HT1080 (cell line): ENCODE data around the gene NSD2. TPM values are rescaled to one million over a fixed set of nuclear protein-coding genes. Genes with fewer than 3 reads are reported as not detected.

Source experiments
- DNase-seq: peaks from one replicate; pipeline ENCODE4 v3.0.0-alpha.2; 2015; ENCODE audit warnings: low read depth
- total RNA-seq: library from RNA; depleted of rRNA; stranded (reverse); fragments of >200 nt; shearing (Covaris generic); gene quantifications from 2 replicates; pipeline ENCODE4 v1.2.3, GENCODE V29; 2014

The NSD2 gene
- total RNA-seq, 1 experiment from 2014 or later = 83.1 TPM

DNA sequence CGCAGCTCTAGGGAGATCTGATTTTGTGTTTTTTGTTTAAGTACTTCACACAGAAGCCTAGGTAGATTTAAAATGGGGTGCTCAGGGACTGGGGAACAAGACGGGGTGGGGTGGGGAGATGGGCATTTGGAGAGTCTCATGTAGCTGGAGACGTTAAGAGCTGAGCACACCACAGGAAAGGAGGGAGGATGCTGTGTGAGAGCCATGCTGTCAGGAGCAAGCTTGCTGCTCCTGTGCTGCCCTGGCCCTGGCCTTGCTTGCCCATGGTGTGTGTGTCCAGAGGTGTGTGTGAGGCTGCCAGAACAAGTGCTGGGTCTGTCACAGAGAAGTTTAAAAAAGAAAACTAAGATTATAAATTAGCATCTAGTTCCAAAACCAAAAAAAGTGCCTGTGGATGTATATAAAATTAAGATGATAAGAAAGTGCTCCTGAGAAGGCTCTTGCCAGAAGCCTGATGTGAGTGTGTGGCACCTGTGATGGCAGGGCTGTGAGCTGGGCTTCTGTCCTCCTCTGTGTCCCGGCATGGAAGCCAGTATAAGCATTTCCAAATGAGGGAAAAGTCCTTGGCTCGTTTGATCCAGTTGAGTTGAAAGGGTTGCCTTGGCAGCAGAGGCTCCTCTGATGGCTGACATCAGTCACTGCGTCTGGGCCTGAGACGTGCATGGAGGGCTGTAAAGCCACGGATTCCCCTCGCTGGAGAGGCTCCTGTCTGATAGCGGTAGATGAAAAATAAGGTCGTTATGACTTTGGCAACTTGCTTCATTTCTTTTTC, 74.1 kb downstream of the NSD2 start:
- no peak for DNase-seq

DNA sequence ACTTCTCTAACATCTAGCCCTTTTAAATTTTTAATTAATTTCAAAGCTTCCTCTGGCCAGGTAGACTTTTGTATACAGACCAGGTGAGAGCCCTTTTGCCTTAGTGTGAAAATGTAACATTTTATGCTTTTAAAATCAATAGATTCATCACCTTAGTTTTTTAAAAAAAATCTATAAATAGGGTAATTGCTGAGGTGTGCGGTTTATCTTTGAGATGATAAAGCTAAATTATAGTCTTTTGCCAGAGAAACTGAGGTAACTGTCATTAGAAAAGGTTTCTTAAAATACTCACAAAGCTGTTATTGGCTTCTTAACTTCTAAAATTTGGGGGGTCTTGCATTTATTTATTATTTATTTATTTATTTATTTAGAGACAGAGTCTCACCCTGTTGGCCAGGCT, 74.7 kb downstream of the NSD2 start:
- DNase-seq = no peak

DNA sequence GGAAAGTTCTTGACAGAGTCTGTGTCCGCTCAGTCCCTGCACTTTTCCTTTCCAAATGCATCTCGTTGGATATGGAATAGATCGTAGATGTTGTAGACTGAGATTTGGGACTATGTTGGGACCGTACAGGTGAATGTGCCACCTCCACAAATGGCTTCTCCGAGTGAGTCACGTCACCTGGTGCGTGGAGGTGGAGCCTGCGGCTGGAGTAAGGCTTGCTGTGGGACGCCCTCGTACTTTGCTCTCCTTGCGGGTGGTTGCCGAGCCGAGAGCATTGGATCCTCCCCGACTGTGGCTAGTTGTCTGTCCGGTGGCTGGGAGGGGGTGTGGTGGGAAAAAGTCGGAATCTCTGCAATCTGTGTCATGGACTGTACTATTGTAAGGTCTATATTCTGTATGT, 77.0 kb downstream of the NSD2 start:
- DNase-seq = no peak

DNA sequence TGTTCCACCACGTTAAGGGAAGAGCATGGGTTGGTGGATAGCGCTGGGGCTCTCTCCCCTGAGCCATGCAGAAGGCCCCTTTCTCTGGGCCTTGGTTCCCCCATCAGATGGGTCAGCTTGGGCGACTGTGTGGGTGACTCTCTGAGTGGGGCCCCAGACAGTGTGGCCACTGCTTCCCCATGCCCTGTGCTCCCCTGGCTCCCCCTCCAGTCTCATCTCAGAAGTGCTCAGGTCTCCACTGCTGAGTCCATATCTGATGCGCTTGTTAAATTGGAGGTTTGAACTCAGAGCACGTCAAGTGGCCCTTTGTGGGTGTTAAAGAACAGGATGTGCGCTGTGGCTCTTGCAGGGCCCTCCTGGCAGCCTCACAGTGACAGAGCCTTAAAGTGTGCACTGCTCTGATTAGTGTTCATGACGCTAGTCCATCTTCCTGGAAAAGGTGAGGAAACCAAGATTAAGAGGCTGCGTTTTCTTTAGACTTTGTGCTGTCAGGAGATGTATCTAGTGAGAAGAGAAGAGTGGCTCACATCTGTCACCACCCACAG, 77.8 kb downstream of the NSD2 start:
- no peak for DNase-seq

DNA sequence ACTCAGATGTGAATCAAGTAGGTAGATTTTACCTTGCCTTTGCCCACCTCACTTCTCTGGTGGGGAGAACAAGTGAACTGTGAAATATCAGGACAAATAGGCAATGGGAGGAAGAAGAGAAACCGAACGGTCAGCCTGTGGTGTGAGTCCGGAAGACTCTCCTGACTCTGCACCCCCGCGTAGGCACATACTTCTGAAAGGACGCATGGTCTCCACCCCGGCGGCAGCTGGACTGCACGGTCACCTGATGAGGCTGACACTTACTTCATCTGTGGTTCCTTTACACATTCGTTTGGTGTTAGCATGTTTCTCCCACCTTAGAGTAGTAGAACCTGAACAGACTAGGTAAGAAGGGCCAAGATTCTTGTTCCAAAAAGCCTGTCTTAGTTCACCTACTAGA, 79.2 kb downstream of the NSD2 start:
- no peak for DNase-seq

DNA sequence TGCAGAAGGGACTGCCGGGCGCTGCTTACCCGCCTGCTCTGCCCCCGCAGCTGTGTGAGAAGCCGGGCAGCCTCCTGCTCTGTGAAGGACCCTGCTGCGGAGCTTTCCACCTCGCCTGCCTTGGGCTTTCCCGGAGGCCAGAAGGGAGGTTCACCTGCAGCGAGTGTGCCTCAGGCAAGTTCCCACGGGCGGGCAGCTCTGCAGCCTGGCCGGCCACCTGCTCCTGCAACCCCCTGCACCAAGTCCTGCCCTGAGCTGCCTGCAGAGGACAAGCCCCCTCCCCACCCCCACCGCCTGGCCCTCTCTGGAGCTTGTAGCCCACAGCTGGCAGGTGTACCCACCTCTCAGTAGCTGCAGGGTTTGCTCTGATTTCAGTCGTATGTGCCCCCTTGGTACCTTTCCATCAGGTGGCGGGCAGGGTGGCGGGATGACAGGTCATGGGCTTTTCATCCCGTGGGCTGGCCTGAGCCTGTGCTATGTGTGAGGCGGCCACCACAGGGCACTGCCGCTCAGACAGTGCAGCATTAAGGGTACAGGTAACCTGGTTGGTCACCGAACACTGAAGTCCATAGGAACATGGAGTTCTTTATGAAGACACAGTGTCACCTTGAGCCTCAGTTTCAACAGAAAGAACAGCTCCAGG, 81.0 kb downstream of the NSD2 start:
- DNase-seq = no peak

DNA sequence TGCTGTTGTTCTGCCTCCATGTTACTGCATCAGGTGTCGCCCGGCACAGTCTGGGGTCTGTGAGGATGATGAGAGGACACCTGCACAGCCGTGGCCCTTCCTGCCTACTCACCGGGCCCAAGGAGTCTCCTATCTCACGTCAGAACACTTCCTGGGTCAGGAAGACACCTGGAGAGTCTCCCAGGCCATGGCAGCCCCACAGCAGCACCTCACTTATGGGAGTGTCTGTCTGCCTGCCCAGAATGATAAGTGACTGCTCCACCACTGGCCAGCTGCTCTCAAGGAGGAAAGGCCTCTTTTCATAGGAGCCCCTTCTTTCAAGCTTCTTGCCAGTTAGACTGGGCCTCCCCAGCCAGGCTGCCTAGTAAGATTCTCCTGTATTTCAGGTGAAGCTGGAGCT, 81.5 kb downstream of the NSD2 start:
- no peak for DNase-seq

DNA sequence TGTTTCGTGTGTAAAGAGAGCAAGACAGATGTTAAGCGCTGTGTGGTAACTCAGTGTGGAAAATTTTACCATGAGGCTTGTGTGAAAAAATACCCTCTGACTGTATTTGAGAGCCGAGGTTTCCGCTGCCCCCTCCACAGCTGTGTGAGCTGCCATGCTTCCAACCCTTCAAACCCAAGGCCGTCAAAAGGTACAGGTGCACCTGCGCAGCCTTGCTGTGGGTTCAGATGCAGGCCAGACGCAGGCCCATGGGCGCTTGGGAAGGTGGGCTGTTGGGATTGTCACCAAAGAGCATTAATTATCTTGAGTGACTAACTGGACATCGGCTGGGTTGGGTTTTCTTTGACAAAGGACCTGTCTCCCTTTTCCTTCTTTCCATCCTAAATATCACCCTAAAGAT, 82.1 kb downstream of the NSD2 start:
- no peak for DNase-seq

DNA sequence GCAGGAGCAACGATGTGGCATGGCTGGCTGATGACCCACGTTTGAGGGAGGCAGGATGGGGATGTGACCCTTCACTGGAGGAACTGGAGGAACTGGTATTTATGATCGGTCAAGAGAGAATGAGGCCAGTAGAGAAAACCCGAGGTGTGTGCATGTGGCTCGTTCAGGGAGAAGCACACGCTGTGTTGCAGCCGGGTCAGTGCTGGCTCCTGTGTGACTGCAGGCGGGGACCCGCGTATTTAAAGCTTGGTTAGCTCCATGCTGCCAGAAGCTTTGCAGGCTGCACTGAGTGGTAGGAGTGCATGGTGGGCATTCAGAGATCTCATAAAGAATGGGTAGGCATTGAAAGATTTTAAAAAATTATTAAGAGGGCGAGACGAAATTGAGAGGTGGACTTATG, 85.4 kb downstream of the NSD2 start:
- DNase-seq = no peak

DNA sequence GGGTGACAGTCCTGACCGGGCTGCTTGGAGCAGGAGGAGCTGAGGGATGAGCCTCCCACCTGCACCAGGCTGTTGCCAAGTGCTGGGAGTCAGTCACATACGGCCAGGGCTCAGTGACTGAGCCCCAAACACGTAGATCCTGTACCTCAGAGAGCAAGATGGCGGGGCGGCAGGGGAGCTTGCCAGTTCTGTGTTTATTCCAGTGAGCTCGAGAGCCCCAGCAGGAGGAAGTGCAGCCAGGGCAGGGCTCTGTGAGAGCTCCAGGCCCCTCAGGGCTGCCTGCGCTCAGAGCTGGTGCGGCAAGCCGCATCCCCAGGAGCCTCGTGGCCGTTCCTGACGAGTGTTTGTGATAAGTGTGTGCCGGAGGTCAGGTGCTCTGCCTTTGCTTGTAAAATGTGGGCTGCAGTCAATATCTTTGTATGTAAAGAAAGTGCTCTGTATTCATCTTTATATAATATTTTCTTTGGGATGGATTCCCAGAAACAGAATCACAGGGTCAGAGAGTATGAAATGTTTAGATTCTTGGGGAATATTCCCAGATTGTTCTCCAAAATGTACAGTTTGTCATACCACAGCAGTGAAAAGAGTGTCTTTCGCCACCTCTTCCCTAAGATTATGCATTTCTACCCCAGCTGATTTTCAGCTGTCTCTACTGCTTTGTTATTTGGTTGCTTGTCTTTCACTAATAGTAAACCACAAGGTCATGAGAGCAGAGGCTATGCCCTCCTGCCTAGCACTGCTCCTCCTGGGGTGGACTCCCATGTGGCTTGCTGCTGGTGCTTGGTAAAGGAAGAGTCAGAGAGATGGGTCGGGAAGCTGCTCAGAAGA, 87.3 kb downstream of the NSD2 start:
- no peak for DNase-seq

DNA sequence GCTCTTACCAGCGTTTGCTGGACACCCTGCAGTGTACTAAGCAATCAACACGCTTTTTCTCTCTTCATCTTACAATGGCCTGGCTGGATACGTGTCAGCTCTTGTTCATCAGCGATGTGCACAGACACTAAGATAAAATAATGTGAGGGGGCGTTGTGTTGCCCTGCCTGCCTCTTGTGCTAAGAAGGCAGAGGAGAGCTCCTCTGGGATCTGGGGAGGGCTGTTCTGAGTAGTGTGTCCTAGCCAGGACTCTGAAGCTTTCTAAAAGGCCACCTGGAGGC, 87.9 kb downstream of the NSD2 start:
- DNase-seq = no peak

DNA sequence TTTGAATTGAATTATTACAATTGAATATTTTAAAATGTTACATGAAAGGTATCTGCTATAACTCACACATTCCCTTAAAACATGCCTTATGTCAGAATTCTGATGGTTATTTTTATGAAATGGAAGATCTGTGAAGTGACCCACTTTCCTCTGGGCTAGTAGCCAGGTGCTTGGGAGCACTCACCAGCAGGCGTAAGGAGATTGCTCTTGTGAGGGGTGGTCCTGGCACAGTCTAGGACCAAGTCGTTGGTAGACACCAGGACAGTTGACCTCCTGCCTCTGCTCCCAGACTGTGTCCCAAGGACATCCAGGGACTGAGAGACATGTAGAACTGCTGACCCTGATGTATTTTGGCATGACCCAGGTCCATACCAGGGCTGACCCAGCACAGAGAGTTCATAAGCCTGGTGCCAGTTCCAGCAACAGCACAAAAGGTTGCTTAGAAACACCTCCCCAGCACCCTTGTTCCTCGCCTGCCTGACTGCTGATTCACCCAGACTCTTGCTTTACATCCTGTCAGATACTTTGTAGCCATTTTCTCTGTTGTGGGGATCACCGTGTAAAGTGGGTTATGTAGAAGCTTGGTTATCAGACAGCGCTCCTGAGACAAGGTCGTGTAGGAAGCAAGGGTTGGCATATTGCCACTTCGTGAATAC, 89.1 kb downstream of the NSD2 start:
- no peak for DNase-seq

DNA sequence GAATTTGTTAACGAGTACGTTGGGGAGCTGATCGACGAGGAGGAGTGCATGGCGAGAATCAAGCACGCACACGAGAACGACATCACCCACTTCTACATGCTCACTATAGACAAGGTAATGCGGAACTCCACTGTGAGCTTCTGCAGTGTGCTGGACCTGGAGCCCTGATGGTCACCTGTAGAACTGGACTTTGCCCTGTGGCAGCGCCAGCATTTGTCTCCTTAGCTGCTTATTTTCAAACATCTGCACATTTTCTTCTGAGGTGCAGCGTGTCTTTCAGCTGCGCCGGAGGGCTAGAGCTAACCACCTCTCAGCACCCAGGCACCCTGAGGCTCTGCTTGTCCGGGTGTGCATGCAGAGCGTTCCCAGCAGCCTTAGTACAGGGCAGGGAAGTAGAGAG, 89.8 kb downstream of the NSD2 start:
- DNase-seq = no peak

DNA sequence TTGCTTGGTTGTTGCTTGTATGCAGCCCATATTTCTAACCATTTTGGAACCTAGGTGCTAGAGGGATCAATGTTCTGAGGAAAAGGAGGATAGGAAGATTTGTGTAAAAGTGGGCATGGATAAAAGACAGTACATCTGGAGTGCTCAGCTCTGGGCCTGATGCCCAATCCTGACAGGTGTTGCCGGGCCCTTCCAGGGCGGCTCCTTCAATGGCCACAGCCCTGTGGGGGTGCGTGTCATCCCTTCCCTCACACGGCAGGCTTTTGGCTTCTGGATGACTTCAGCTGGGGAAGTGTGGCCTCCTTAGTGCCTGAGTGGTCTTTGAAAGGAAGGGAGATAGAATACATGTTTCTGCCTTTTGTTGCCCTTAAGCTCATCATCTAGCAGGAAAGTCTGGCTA, 90.4 kb downstream of the NSD2 start:
- DNase-seq = no peak

DNA sequence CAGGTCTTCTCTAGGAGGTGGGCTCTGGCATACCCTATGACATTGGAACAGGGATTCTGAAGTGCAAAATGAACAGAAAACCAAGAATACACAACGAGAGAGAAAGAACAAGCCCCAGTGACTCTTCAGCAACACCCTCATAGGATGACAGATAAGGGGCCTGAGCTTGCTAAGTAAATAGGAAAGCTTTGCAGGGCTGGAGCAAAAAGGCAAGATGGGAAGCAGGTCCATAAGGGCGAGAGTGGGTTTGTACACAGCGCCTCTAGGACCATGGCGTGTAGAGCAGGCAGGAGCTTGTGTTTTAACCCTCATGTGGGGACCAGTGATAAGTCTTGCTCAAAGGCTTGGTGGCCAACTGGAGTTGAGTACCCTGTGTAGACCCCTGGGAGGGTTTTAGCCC, 91.8 kb downstream of the NSD2 start:
- DNase-seq = no peak

DNA sequence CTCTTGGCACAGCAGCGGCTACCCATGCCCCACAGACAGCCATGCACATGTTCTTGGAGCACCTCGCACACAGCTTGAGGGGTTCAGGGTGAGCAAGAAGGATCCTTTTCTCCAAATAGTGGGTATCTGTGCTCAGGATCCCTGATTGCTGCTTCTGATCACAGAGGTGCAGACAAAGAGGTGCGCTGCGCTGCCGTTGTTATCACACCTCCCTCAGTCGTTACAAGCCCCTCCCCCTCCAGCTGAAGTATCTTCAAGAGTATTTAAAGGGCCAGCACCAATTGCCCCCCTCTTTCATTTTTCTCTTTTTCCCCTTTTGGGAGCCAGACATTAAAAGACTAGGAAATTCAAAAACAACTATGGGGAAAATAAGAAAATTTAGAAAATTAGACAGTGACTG, 93.2 kb downstream of the NSD2 start:
- DNase-seq = no peak

DNA sequence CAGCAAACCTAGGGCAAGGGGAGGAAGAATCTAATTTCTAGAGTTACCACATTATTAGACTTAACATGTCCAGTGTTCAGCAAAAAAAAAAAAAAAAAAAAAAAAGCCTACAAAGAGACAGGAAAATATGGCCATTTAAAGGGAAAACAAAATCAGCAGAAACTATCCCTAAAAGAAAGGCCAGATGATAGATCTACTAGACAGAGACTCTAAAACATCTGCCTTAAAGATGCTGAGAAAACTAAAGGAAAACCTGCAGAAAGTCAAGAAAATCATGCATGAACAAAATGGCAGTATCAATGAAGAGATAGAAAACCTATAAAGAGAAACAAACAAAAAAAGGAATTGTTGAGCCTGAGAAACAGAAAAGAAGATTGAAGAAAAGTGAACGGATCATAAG, 93.8 kb downstream of the NSD2 start:
- no peak for DNase-seq

DNA sequence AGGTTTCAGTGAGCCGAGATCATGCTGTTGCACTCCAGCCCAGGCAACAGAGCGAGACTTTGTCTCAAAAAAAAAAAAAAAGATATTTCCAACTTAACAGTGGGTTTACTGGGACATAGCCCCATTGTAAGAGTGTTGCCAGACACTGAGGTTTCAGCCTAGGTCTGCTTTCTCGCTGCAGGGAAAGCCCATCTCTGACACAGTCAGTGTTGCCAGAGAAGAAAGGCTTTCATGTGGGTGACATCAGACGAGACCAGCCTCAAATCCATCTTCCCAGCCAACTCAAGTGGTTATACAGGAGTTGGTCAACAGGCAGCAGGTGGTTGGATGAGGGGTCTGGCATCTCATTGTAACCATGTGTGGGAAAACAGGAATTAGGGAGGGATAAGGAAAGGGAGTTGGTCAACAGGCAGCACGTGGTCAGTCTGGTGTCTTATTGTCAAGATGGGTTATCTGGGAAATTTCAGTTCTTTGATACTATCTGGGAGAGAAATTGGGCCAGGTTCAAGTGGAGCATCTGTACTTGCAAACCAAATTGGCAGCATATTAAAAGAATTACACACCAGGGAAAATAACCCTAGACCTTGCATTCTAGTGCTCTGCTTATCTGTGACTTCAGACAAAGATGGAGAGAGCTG, 96.4 kb downstream of the NSD2 start:
- no peak for DNase-seq

DNA sequence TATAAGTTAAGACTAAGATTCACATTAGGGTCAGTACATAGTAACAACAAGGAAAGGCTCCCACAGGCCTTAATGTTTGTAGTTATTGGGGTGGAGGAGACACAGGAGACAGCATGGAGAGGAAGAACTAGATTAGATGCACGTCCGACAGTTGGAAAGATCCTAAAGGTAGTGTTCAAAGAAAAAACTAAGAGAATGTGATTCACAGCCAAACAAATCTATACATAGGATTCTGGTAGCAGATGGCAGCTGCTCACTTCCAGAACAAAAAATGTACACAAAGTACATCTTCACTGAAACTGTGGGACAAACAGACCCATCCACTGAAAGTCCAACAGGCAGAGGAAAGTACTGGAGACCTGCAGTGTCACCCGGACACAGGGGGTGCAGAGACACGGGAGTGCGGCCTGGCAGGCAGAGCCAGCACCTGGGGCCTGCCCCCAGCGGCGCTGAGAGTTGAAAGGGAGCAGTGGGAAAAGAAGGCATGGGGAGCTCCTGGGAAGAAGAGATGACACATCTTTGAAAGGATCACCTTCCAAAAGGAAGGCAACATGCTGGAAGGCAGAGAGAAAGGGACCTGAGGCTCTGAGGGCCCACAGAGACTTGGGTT, 97.6 kb downstream of the NSD2 start:
- no peak for DNase-seq

DNA sequence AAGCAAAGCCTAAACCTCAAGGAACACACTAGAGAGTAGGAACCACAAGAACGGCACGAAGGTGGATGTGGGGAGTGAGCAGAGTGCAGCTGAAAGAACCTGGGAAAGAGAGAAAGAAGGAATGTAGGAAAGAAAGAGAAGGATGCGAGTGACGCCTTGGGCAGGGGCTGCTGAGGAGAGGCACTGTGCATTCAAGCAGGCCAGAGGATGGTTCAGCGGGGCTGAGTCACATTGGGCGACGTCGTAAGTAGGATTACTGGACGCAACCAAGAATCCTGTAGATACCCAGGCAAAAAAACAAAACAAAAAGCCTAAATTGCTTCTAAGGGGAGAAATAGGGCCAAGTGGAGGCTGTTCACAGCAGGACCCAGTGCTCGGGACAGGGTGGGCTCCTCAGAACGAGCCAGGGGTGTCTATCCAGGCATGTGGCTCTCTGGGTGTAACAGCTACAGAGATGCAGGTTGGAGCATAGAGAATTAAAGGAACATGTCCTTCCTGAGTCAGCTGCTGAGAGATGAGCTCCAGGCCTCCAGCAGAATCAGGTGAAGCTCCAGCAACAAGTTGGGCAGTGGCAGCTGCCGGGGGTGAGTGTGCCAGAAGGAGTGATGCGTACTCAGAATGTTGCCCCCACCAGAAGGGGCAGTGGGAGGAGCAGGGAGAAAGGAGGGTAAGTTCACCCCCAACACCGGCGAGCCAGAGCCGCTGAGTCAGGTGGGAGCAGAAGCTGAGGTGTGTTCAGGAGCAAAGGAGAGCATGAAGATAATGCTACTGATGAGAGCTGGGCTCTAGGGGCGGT, 98.9 kb downstream of the NSD2 start:
- no peak for DNase-seq
